ENCODE results near the gene MYO18B.

- TF ChIP-seq CTCF (conservative IDR thresholded peaks at IDR 0.05) (no peak), ZFX (IDR thresholded peaks at IDR 0.05) (no peak)
These were observed 166.8 kb downstream of the MYO18B start for GRCh38 chr22:25908755-25909154.

Measured in C4-2B (cell line).